Measurements from ENCODE around the gene RHBDD1.

The RHBDD1 gene

GRCh38 chr2:226973816-226974215 is 138.0 kb downstream of the RHBDD1 start:
- no peak for FAIRE-seq
- DNase-seq (ENCODE audit: insufficient read length, low spot score) = no peak

- no peak for FAIRE-seq
- no peak for DNase-seq (ENCODE audit: insufficient read length, low spot score)
These were observed 141.9 kb downstream of the RHBDD1 start for GRCh38 chr2:226977775-226978190.

GRCh38 chr2:226978300-226978699 is 142.4 kb downstream of the RHBDD1 start:
- FAIRE-seq = no peak
- DNase-seq (ENCODE audit: insufficient read length, low spot score) = no peak

GRCh38 chr2:226979004-226979403 is 143.2 kb downstream of the RHBDD1 start:
- no peak for FAIRE-seq
- no peak for DNase-seq (ENCODE audit: insufficient read length, low spot score)

GRCh38 chr2:226981791-226982326 is 146.0 kb downstream of the RHBDD1 start:
- no peak for FAIRE-seq

GRCh38 chr2:226983895-226984749 is 148.3 kb downstream of the RHBDD1 start:
- DNase-seq (ENCODE audit: insufficient read length, low spot score) = no peak
- no peak for FAIRE-seq

More at GRCh38 chr2:226981791-226982326, 146.0 kb downstream of the RHBDD1 start:
- no peak for DNase-seq (ENCODE audit: insufficient read length, low spot score)

- FAIRE-seq = peak; percentile 84
- peak; percentile 45 for DNase-seq (ENCODE audit: insufficient read length, low spot score)
These were observed 149.1 kb downstream of the RHBDD1 start for GRCh38 chr2:226984750-226985582.

- FAIRE-seq = no peak
These were observed 149.7 kb downstream of the RHBDD1 start for GRCh38 chr2:226985583-226985946.

GRCh38 chr2:226991663-226992062 is 155.8 kb downstream of the RHBDD1 start:
- DNase-seq (ENCODE audit: insufficient read length, low spot score) (no peak), FAIRE-seq (no peak)

More at GRCh38 chr2:226985583-226985946, 149.7 kb downstream of the RHBDD1 start:
- DNase-seq (ENCODE audit: insufficient read length, low spot score) = no peak

GRCh38 chr2:226993171-226993570 is 157.3 kb downstream of the RHBDD1 start:
- FAIRE-seq (no peak), DNase-seq (ENCODE audit: insufficient read length, low spot score) (no peak)

GRCh38 chr2:226994775-226995174 is 158.9 kb downstream of the RHBDD1 start:
- no peak for DNase-seq (ENCODE audit: insufficient read length, low spot score)
- no peak for FAIRE-seq

GRCh38 chr2:226995625-226996041 is 159.8 kb downstream of the RHBDD1 start:
- FAIRE-seq (no peak), DNase-seq (ENCODE audit: insufficient read length, low spot score) (no peak)

GRCh38 chr2:226999661-227000060 is 163.8 kb downstream of the RHBDD1 start:
- DNase-seq (ENCODE audit: insufficient read length, low spot score) (no peak), FAIRE-seq (no peak)

GRCh38 chr2:227000123-227000522 is 164.3 kb downstream of the RHBDD1 start:
- FAIRE-seq (no peak), DNase-seq (ENCODE audit: insufficient read length, low spot score) (no peak)

- DNase-seq (ENCODE audit: insufficient read length, low spot score) = no peak
- FAIRE-seq = no peak
These were observed 168.6 kb downstream of the RHBDD1 start for GRCh38 chr2:227004482-227004881.

- FAIRE-seq (no peak), DNase-seq (ENCODE audit: insufficient read length, low spot score) (no peak)
These were observed 170.5 kb downstream of the RHBDD1 start for GRCh38 chr2:227006189-227006897.

- FAIRE-seq = no peak
These were observed 171.3 kb downstream of the RHBDD1 start for GRCh38 chr2:227007148-227007547.

GRCh38 chr2:227007940-227008339 is 172.1 kb downstream of the RHBDD1 start:
- DNase-seq (ENCODE audit: insufficient read length, low spot score) (no peak), FAIRE-seq (no peak)

More at GRCh38 chr2:227007148-227007547, 171.3 kb downstream of the RHBDD1 start:
- no peak for DNase-seq (ENCODE audit: insufficient read length, low spot score)

GRCh38 chr2:227010433-227010832 is 174.6 kb downstream of the RHBDD1 start:
- DNase-seq (ENCODE audit: insufficient read length, low spot score) = no peak
- no peak for FAIRE-seq

GRCh38 chr2:227013330-227013729 is 177.5 kb downstream of the RHBDD1 start:
- FAIRE-seq (no peak), DNase-seq (ENCODE audit: insufficient read length, low spot score) (no peak)

GRCh38 chr2:227013881-227014280 is 178.0 kb downstream of the RHBDD1 start:
- FAIRE-seq (no peak), DNase-seq (ENCODE audit: insufficient read length, low spot score) (no peak)

Measured in GM19239 (cell line).